Measurements from ENCODE around the gene ORAI3. TPM values are rescaled to one million over a fixed set of nuclear protein-coding genes. Genes with fewer than 3 reads are reported as not detected.

Gene ORAI3
- total and polyA plus RNA-seq, 2 of the 13 experiments (the other 11 are each of a cell fraction or from before 2014, with no cell fraction given), result 11.4 to 32.0 TPM

GRCh38 chr16:30957456-30958174, 8.7 kb downstream of the ORAI3 start, which contains the start of gene SETD1A (continued):
- TF ChIP-seq ZNF629 (CRISPR knock-in tag; conservative IDR thresholded peaks at IDR 0.05) (no peak), ZFP36L2 (CRISPR knock-in tag; IDR thresholded peaks at IDR 0.05) (peak; percentile 58; the same call in 1 of the 2 replicates), ATAD3A (CRISPR knock-in tag; IDR thresholded peaks at IDR 0.05) (no peak; the same call in 1 of the 2 replicates), ZNF777 (CRISPR knock-in tag; IDR thresholded peaks at IDR 0.05) (no peak), GPN1 (CRISPR knock-in tag; IDR thresholded peaks at IDR 0.05; ENCODE audit: borderline replicate concordance) (no peak), ZNF333 (CRISPR knock-in tag; IDR thresholded peaks at IDR 0.05; ENCODE audit: borderline replicate concordance) (peak; percentile 74; the same call in 1 of the 2 replicates), FOXK2 (IDR thresholded peaks at IDR 0.05) (no peak), ATF6 (CRISPR knock-in tag; conservative IDR thresholded peaks at IDR 0.05) (no peak), NCOA1 (CRISPR knock-in tag; IDR thresholded peaks at IDR 0.05) (no peak), ZSCAN21 (CRISPR knock-in tag; IDR thresholded peaks at IDR 0.05; ENCODE audit: borderline replicate concordance) (peak; percentile 74; the same call in 1 of the 2 replicates), FOSL1 (CRISPR knock-in tag; IDR thresholded peaks at IDR 0.05; ENCODE audit: borderline replicate concordance) (no peak), ATF7 (IDR thresholded peaks at IDR 0.05) (no peak), ATF7 (CRISPR knock-in tag; IDR thresholded peaks at IDR 0.05) (no peak), KAT2B (IDR thresholded peaks at IDR 0.05; ENCODE audit: borderline replicate concordance, low read depth, low read length) (no peak), RFXAP (CRISPR knock-in tag; IDR thresholded peaks at IDR 0.05; ENCODE audit: borderline replicate concordance) (peak; percentile 11; the same call in 1 of the 2 replicates), PITX1 (CRISPR knock-in tag; IDR thresholded peaks at IDR 0.05) (peak; percentile 47; the same call in 1 of the 2 replicates), ZNF788 (CRISPR knock-in tag; IDR thresholded peaks at IDR 0.05; ENCODE audit: borderline replicate concordance) (peak; percentile 72), POLR2A (IDR thresholded peaks at IDR 0.05; ENCODE audit: insufficient read depth in 1 of 2, low read depth in 2 of 2, low read length in 2 of 2) (no peak; a peak in 2 of 4 replicates), FIP1L1 (IDR thresholded peaks at IDR 0.05; ENCODE audit: borderline replicate concordance, insufficient read depth, low read depth, low read length) (no peak; the same call in 1 of the 2 replicates), SMARCE1 (IDR thresholded peaks at IDR 0.05; ENCODE audit: borderline replicate concordance) (no peak), SP2 (CRISPR knock-in tag; IDR thresholded peaks at IDR 0.05) (peak; percentile 59; the same call in 1 of the 2 replicates), ZNF224 (CRISPR knock-in tag; IDR thresholded peaks at IDR 0.05) (peak; percentile 23; the same call in 1 of the 2 replicates), ZNF24 (IDR thresholded peaks at IDR 0.05) (peak; percentile 9; the same call in 1 of the 2 replicates), TCF7L2 (IDR thresholded peaks at IDR 0.05; ENCODE audit: low read depth, low read length) (no peak), AHR (CRISPR knock-in tag; IDR thresholded peaks at IDR 0.05) (no peak), STAT6 (CRISPR knock-in tag; IDR thresholded peaks at IDR 0.05; ENCODE audit: borderline replicate concordance) (no peak), ZNF879 (CRISPR knock-in tag; IDR thresholded peaks at IDR 0.05) (no peak), SP5 (CRISPR knock-in tag; IDR thresholded peaks at IDR 0.05; ENCODE audit: borderline replicate concordance, low read depth) (peak; percentile 97), REPIN1 (CRISPR knock-in tag; IDR thresholded peaks at IDR 0.05; ENCODE audit: borderline replicate concordance, low read depth) (no peak)
